PC-3 (cell line): ENCODE results near the gene TGM2. TPM values are rescaled to one million over a fixed set of nuclear protein-coding genes. Genes with fewer than 3 reads are reported as not detected.

ENCODE experiments used
- ATAC-seq: fragments of 200-7000 bp; cut with Tn5 transposase; 2 replicates; pipeline ENCODE4 v1.9.1; 2020; ENCODE audit warnings: mild to moderate bottlenecking, moderate library complexity
- BruUV-seq: library from RNA; stranded (reverse); fragments of 400-500 nt; replicated peaks from 2 replicates; lab custom pipeline; 2021; lab: Mats Ljungman, UMichigan
- CTCF ChIA-PET: fragments of 300-600 bp; sonication (Branson Sonifier 250); formaldehyde crosslinking; loops from one replicate; lab custom pipeline; 2022; ENCODE audit warnings: antibody characterized with exemption; lab: Charles Lee
- POLR2A ChIA-PET: fragments of 300-600 bp; sonication (Branson Sonifier 250); formaldehyde crosslinking; loops from one replicate; lab custom pipeline; 2022; ENCODE audit warnings: antibody characterized with exemption; ENCODE audit not compliant: unreplicated experiment; lab: Charles Lee
- DNase-seq: peaks from one replicate; pipeline ENCODE4 v3.0.0-alpha.2; 2015
- H2AFZ ChIP-seq: fragments of 300-600 bp; sonication (generic); 2 replicates; pipeline ENCODE4 v1.6.0; 2016; ENCODE audit warnings: antibody characterized with exemption, low read length
- H3F3A ChIP-seq: fragments of 300-600 bp; sonication (generic); one replicate; pipeline ENCODE4 v1.6.0; 2017; ENCODE audit warnings: antibody characterized with exemption, low read length, control low read depth, mild to moderate bottlenecking; ENCODE audit not compliant: unreplicated experiment
- H3K27ac ChIP-seq: fragments of 300-600 bp; sonication (generic); 2 replicates; pipeline ENCODE4 v1.5.1; 2016; ENCODE audit warnings: mild to moderate bottlenecking, low read length
- H3K27me3 ChIP-seq: fragments of 300-600 bp; sonication (generic); 2 replicates; pipeline ENCODE4 v1.6.1; 2016; ENCODE audit warnings: low read length, mixed read lengths
- H3K36me3 ChIP-seq: fragments of 300-600 bp; sonication (generic); 2 replicates; pipeline ENCODE4 v1.6.1; 2016; ENCODE audit warnings: low read depth, mixed run types, low read length, mixed read lengths
- H3K4me1 ChIP-seq: fragments of 300-600 bp; sonication (generic); 2 replicates; pipeline ENCODE4 v1.5.1; 2016; ENCODE audit warnings: low read length; ENCODE audit not compliant: insufficient read depth
- H3K4me2 ChIP-seq: fragments of 300-600 bp; sonication (generic); 2 replicates; pipeline ENCODE4 v1.6.0; 2016; ENCODE audit warnings: low read length
- H3K4me3 ChIP-seq: fragments of 300-600 bp; sonication (generic); 2 replicates; pipeline ENCODE4 v1.5.1; 2016; ENCODE audit warnings: mild to moderate bottlenecking, low read length, mixed read lengths
- H3K79me2 ChIP-seq: fragments of 300-600 bp; sonication (generic); 2 replicates; pipeline ENCODE4 v1.6.1; 2017; ENCODE audit warnings: low read length, mixed read lengths
- H3K9ac ChIP-seq: fragments of 300-600 bp; sonication (generic); 2 replicates; pipeline ENCODE4 v1.6.0; 2016; ENCODE audit warnings: mild to moderate bottlenecking, low read length
- H3K9me2 ChIP-seq: fragments of 300-600 bp; sonication (generic); replicated peaks from 2 replicates; pipeline ENCODE4 v1.6.1; 2016; ENCODE audit warnings: mixed run types, low read length, mixed read lengths
- H3K9me3 ChIP-seq: fragments of 300-600 bp; sonication (generic); 2 replicates; pipeline ENCODE4 v1.6.1; 2016; ENCODE audit warnings: low read length, mixed read lengths
- H4K20me1 ChIP-seq: fragments of 300-600 bp; sonication (generic); 2 replicates; pipeline ENCODE4 v1.6.1; 2016; ENCODE audit warnings: low read length, mixed read lengths
- CTCF ChIP-seq: fragments of 300-600 bp; sonication (generic); conservative IDR thresholded peaks from 2 replicates; pipeline ENCODE4 v1.5.1; 2017; ENCODE audit warnings: antibody characterized with exemption, low read depth, mild to moderate bottlenecking, low read length
- EZH2 ChIP-seq: fragments of 300-600 bp; sonication (generic); IDR thresholded peaks from one replicate; pipeline ENCODE4 v1.6.1; 2017; ENCODE audit warnings: antibody characterized with exemption, mild to moderate bottlenecking, low read length; ENCODE audit not compliant: unreplicated experiment
- EZH2phosphoT487 ChIP-seq: fragments of 300-600 bp; sonication (generic); IDR thresholded peaks from 2 replicates; pipeline ENCODE4 v1.6.1; 2018; ENCODE audit warnings: mild to moderate bottlenecking, antibody characterized with exemption, low read length, borderline replicate concordance
- intact Hi-C: fragments of 100-400 bp; cut with micrococcal nuclease; formaldehyde crosslinking; loops from 2 replicates; pipeline ENCODE4 v1.9.0; 2023
- total RNA-seq: library from RNA; depleted of rRNA; stranded (reverse); fragments of >200 nt; gene quantifications from 2 replicates; pipeline ENCODE4 v1.2.3, GENCODE V29; 2014

The TGM2 gene
- total RNA-seq, 1 experiment from 2014 or later, result 583 TPM

DNA sequence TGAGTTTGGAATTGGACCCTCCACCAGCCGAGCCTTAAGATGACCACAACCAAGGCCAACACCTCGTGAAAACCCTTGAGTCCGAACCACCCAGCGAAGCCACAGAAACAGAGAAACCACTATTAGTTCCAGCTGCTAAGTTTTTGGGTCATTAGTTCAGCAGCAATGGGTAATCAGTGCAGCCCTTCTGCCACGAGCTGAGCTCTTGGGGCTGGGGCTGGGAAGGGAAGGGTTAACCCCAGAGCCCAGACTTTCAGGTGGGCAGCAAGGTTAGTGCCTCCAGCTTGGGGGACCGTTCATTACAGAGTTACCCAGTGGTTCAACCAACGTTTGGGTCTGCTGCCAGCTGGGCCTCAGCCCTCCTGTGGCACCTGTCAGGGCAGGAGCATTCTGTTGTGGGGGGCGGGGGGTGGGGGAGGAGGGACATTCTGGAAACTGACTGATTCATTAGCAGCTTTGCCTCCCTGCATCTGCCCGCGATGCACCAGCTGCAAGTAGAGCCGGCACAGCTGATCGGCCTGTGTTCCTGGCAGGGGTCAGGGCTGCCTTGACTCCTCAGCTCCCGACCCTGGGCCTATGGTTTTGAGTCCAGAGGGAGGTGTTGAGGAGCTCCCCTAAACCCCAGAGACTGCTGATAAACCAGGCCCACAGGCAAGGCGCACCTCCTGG lies 52.7 kb downstream of the TGM2 start:
- TF ChIP-seq CTCF (no peak), EZH2phosphoT487 (no peak), EZH2 (no peak)
- H3K79me2 ChIP-seq, result no peaks in the 10 kb centered on the region
- CTCF ChIA-PET, result no interaction called here
- POLR2A ChIA-PET, result no interaction called here
- no peak for ATAC-seq
- H3K9me2 ChIP-seq, result no peaks in the 10 kb centered on the region
- intact Hi-C loops, result loop anchor here (5.0 kb wide), 2 partner anchors 55 to 110 kb away; partner anchors contain the start of gene TGM2
- H3K4me1 ChIP-seq, result peaks cover 52% of the 10 kb centered on the region
- H3K9me3 ChIP-seq, result no peaks in the 10 kb centered on the region
- no TSS peak for BruUV-seq
- no peak for DNase-seq
- H3F3A ChIP-seq, result peaks cover 10% of the 10 kb centered on the region
- no peak overlapping the region for H3K27ac ChIP-seq
- no peaks in the 10 kb centered on the region for H4K20me1 ChIP-seq
- no peaks in the 10 kb centered on the region for H3K27me3 ChIP-seq
- H2AFZ ChIP-seq, result no peak overlapping the region
- 0 out of 2 replicates have a peak, but pooled peaks cover 5% of the 10 kb centered on the region for H3K36me3 ChIP-seq
- no peak overlapping the region for H3K4me2 ChIP-seq
- H3K4me3 ChIP-seq, result no peak overlapping the region
- H3K9ac ChIP-seq, result no peak overlapping the region

- intact Hi-C loops, result loop anchor here (2.0 to 5.0 kb wide), 3 partner anchors 51 to 111 kb away; partner anchors contain the start of gene TGM2
- Histone ChIP-seq H3K79me2 (no peaks in the 10 kb centered on the region), H3K27ac (peak overlapping the region; percentile 83), H3K4me3 (no peak overlapping the region), H3K9ac (no peak overlapping the region), H3K9me2 (no peaks in the 10 kb centered on the region), H4K20me1 (no peaks in the 10 kb centered on the region), H2AFZ (no peak overlapping the region), H3K4me2 (no peak overlapping the region), H3F3A (peaks cover 10% of the 10 kb centered on the region), H3K9me3 (no peaks in the 10 kb centered on the region), H3K4me1 (peaks cover 44% of the 10 kb centered on the region), H3K36me3 (0 out of 2 replicates have a peak, but pooled peaks cover 2% of the 10 kb centered on the region), H3K27me3 (no peaks in the 10 kb centered on the region)
- ATAC-seq (no peak), DNase-seq (no peak)
- BruUV-seq, result no TSS peak
- TF ChIP-seq EZH2phosphoT487 (no peak), CTCF (no peak), EZH2 (no peak)
- CTCF ChIA-PET, result interaction anchor here (1.4 kb wide), 1 partner anchor 54 kb away, joined by 3 read pairs; no protein-coding TSS in a partner anchor
- POLR2A ChIA-PET, result no interaction called here
These were observed 53.5 kb downstream of the TGM2 start for GRCh38 chr20:38111366-38112232.
